ENCODE measurements around the gene DNAI2. TPM values are rescaled to one million over a fixed set of nuclear protein-coding genes. Genes with fewer than 3 reads are reported as not detected.

DNAI2 gene
- total and polyA plus RNA-seq, 8 donors, result 0.77 to 6.6 (median 4.1) TPM; not detected in 1

- Histone ChIP-seq H3K27me3 (peaks cover 0 to under 1% of the 10 kb centered on the region in 2 donors), H3K27ac (no peak overlapping the region), H3K4me3 (no peak overlapping the region), H3K4me1 (no peaks in the 10 kb centered on the region), H3K9me3 (no peaks in the 10 kb centered on the region), H3K36me3 (no peaks in the 10 kb centered on the region)
- intact Hi-C loops (cut with DNase I), result no loop called here
- TF ChIP-seq, protein P1, sequence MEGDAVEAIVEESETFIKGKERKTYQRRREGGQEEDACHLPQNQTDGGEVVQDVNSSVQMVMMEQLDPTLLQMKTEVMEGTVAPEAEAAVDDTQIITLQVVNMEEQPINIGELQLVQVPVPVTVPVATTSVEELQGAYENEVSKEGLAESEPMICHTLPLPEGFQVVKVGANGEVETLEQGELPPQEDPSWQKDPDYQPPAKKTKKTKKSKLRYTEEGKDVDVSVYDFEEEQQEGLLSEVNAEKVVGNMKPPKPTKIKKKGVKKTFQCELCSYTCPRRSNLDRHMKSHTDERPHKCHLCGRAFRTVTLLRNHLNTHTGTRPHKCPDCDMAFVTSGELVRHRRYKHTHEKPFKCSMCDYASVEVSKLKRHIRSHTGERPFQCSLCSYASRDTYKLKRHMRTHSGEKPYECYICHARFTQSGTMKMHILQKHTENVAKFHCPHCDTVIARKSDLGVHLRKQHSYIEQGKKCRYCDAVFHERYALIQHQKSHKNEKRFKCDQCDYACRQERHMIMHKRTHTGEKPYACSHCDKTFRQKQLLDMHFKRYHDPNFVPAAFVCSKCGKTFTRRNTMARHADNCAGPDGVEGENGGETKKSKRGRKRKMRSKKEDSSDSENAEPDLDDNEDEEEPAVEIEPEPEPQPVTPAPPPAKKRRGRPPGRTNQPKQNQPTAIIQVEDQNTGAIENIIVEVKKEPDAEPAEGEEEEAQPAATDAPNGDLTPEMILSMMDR (IDR thresholded peaks at IDR 0.05), result no peak
- no peak for ATAC-seq
- DNase-seq, result peak in 1 of 4 donors; percentile 10
These were observed 16.3 kb downstream of the DNAI2 start for GRCh38 chr17:74290340-74290739.

DNA sequence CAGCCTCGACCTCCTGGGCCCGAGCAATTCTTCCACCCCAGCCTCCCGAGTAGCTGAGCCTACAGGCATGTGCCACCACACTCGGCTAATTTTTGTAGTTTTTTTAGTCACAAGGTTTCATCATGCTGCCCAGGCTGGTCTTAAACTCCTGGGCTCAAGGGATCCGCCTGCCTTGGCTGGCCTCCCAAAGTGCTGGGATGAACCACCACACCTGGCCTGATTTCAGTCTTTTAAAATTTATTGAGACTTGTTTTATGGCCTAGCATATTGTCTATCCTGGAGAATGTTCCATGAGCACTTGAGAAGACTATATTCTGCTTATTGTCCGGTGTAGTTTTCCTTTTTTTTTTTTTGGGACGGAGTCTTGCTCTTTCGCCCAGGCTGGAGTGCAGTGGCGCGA, 18.5 kb downstream of the DNAI2 start:
- H3K9me3 ChIP-seq, result no peaks in the 10 kb centered on the region
- H3K27me3 ChIP-seq, result peaks cover 0 to 2% of the 10 kb centered on the region in 2 donors
- TF ChIP-seq, protein P1 (IDR thresholded peaks at IDR 0.05), result no peak
- H3K36me3 ChIP-seq, result no peaks in the 10 kb centered on the region
- H3K4me1 ChIP-seq, result no peaks in the 10 kb centered on the region
- H3K27ac ChIP-seq, result no peak overlapping the region
- intact Hi-C loops (cut with DNase I), result no loop called here
- ATAC-seq (no peak), DNase-seq (peak in 1 of 4 donors; percentile 15)
- H3K4me3 ChIP-seq, result no peak overlapping the region

- Histone ChIP-seq H3K27ac (no peak overlapping the region), H3K27me3 (peaks cover 0 to 23% of the 10 kb centered on the region in 2 donors), H3K4me1 (no peaks in the 10 kb centered on the region), H3K4me3 (no peak overlapping the region), H3K36me3 (no peaks in the 10 kb centered on the region), H3K9me3 (no peaks in the 10 kb centered on the region)
- intact Hi-C loops (cut with DNase I), result loop anchor here in 1 of 2 donors (5.0 kb wide), 1 partner anchor 84 kb away; the partner anchor contains the start of gene TTYH2
- DNase-seq (no peak), ATAC-seq (peak; percentile 84)
- TF ChIP-seq, protein P1 (IDR thresholded peaks at IDR 0.05), result no peak
These were observed 21.9 kb downstream of the DNAI2 start for GRCh38 chr17:74295625-74296547.

- H3K27me3 ChIP-seq, result peaks cover 0 to 23% of the 10 kb centered on the region in 2 donors
- H3K36me3 ChIP-seq, result no peaks in the 10 kb centered on the region
- DNase-seq (peak in 3 of 4 donors; percentile 54 to 57 (median 57)), ATAC-seq (peak; percentile 86)
- TF ChIP-seq, protein P1 (IDR thresholded peaks at IDR 0.05), result peak; percentile 32 to 34
- intact Hi-C loops (cut with DNase I), result loop anchor here in 1 of 2 donors (5.0 kb wide), 1 partner anchor 84 kb away; the partner anchor contains the start of gene TTYH2
- H3K9me3 ChIP-seq, result no peaks in the 10 kb centered on the region
- H3K27ac ChIP-seq, result no peak overlapping the region
- H3K4me3 ChIP-seq, result no peak overlapping the region
- H3K4me1 ChIP-seq, result no peaks in the 10 kb centered on the region
These were observed 22.5 kb downstream of the DNAI2 start for GRCh38 chr17:74296548-74296936.

GRCh38 chr17:74297941-74298340, 23.9 kb downstream of the DNAI2 start:
- Histone ChIP-seq H3K4me3 (no peak overlapping the region), H3K27ac (no peak overlapping the region), H3K27me3 (peaks cover 0 to 23% of the 10 kb centered on the region in 2 donors), H3K4me1 (no peaks in the 10 kb centered on the region), H3K9me3 (no peaks in the 10 kb centered on the region), H3K36me3 (no peaks in the 10 kb centered on the region)
- peak in 1 of 4 donors; percentile 22 for DNase-seq
- intact Hi-C loops (cut with DNase I), result loop anchor here in 1 of 2 donors (5.0 kb wide), 1 partner anchor 86 kb away; the partner anchor contains the start of gene TTYH2
- ATAC-seq, result no peak
- TF ChIP-seq, protein P1 (IDR thresholded peaks at IDR 0.05), result no peak
